SK-N-SH (cell line): ENCODE results near the gene ADCY6. TPM values are rescaled to one million over a fixed set of nuclear protein-coding genes. Genes with fewer than 3 reads are reported as not detected.

Experiments
- CTCF ChIA-PET: fragments of 300-600, 350-600 bp; formaldehyde crosslinking; extraction: SDS; loops from one replicate; lab custom pipeline; 2021; lab: Yijun Ruan, JAX
- POLR2A ChIA-PET: fragments of 350-600 bp; sonication (Branson Sonifier 250); formaldehyde crosslinking; extraction: SDS; loops from one replicate; lab custom pipeline; 2020; ENCODE audit warnings: antibody characterized with exemption, inconsistent platforms; lab: Yijun Ruan, JAX
- DNase-seq: peaks from one replicate; pipeline ENCODE4 v3.0.0; 2012
- H2AFZ ChIP-seq: fragments of 200-600 bp; sonication (generic); 2 replicates; pipeline ENCODE4 v1.8.1; 2016; ENCODE audit warnings: antibody characterized with exemption, mild to moderate bottlenecking, low read depth
- H3F3A ChIP-seq: fragments of 200-600 bp; sonication (generic); replicated peaks from 2 replicates; pipeline ENCODE3; 2016; ENCODE audit warnings: antibody characterized with exemption, mild to moderate bottlenecking; ENCODE audit not compliant: insufficient read depth
- H3K27ac ChIP-seq, 2 experiments: fragments of 200-500 bp in 1 of 2; fragments of 200-600 bp in 1 of 2; sonication (Bioruptor generic) in 1 of 2; sonication (generic), shearing (Covaris generic) in 1 of 2; 2 replicates each; pipeline versions ENCODE4 v1.5.1 to v1.6.1; 2014 to 2016; ENCODE audit warnings: low read depth in 2 of 2, inconsistent platforms in 1 of 2, low read length in 1 of 2, mild to moderate bottlenecking in 1 of 2, mixed read lengths in 1 of 2
- H3K27me3 ChIP-seq: fragments of 200-600 bp; sonication (generic), shearing (Covaris generic); 2 replicates; pipeline ENCODE4 v1.6.1; 2016; ENCODE audit warnings: mixed run types; ENCODE audit not compliant: insufficient read depth
- H3K36me3 ChIP-seq, 2 experiments: fragments of 200-500 bp in 1 of 2; fragments of 200-600 bp in 1 of 2; sonication (Bioruptor generic) in 1 of 2; sonication (generic) in 1 of 2; replicated peaks in 1 of 2; 2 replicates each; pipeline versions ENCODE3 to v1.5.1; 2014 to 2016; ENCODE audit warnings: low read length in 1 of 2, mild to moderate bottlenecking in 1 of 2; ENCODE audit not compliant: insufficient read depth in 2 of 2, control insufficient read depth in 1 of 2
- H3K4me1 ChIP-seq, 2 experiments: fragments of 200-500 bp in 1 of 2; fragments of 200-600 bp in 1 of 2; sonication (Bioruptor generic) in 1 of 2; sonication (generic), shearing (Covaris generic) in 1 of 2; 2 replicates each; pipeline versions ENCODE4 v1.5.1 to v1.6.1; 2014 to 2016; ENCODE audit warnings: low read depth in 1 of 2, low read length in 1 of 2, mixed run types in 1 of 2; ENCODE audit not compliant: insufficient read depth in 2 of 2, control insufficient read depth in 1 of 2
- H3K4me2 ChIP-seq: fragments of 200-600 bp; sonication (generic), shearing (Covaris generic); 2 replicates; pipeline ENCODE4 v1.6.1; 2017; ENCODE audit warnings: mixed run types
- H3K4me3 ChIP-seq, 2 experiments: fragments of 200-500 bp in 1 of 2; fragments of 200-600 bp in 1 of 2; sonication (Bioruptor generic) in 1 of 2; sonication (generic), shearing (Covaris generic) in 1 of 2; 2 replicates each; pipeline versions ENCODE4 v1.5.1 to v1.8.1; 2014 to 2016; ENCODE audit warnings: low read depth in 2 of 2, inconsistent platforms in 1 of 2, low read length in 1 of 2, mild to moderate bottlenecking in 1 of 2, mixed read lengths in 1 of 2, moderate library complexity in 1 of 2
- H3K79me2 ChIP-seq: fragments of 200-600 bp; sonication (generic); 2 replicates; pipeline ENCODE4 v1.8.1; 2017; ENCODE audit warnings: mild to moderate bottlenecking; ENCODE audit not compliant: insufficient read depth
- H3K9ac ChIP-seq: fragments of 200-600 bp; sonication (generic); 2 replicates; pipeline ENCODE4 v1.6.1; 2017; ENCODE audit warnings: mixed run types
- H3K9me2 ChIP-seq: fragments of 200-600 bp; sonication (generic); 2 replicates; pipeline ENCODE4 v1.6.1; 2017; ENCODE audit warnings: mixed run types
- H3K9me3 ChIP-seq: fragments of 200-600 bp; sonication (generic); 2 replicates; pipeline ENCODE4 v1.6.1; 2017; ENCODE audit warnings: mixed run types, mild to moderate bottlenecking, moderate library complexity
- H4K20me1 ChIP-seq: fragments of 200-600 bp; sonication (generic); 2 replicates; pipeline ENCODE4 v1.6.1; 2017; ENCODE audit warnings: mild to moderate bottlenecking, mixed run types; ENCODE audit not compliant: insufficient read depth
- EZH2phosphoT487 ChIP-seq: fragments of 200-600 bp; sonication (generic); IDR thresholded peaks from 2 replicates; pipeline ENCODE4 v1.6.1; 2017; ENCODE audit warnings: low read depth, mixed run types, mild to moderate bottlenecking, antibody characterized with exemption, moderate library complexity, borderline replicate concordance
- FOSL2 ChIP-seq: IDR thresholded peaks from 2 replicates; pipeline ENCODE4 v1.4.0; 2012; ENCODE audit warnings: low read depth, mild to moderate bottlenecking, moderate library complexity, borderline replicate concordance
- FOXM1 ChIP-seq: IDR thresholded peaks from 2 replicates; pipeline ENCODE4 v1.4.0; 2012; ENCODE audit warnings: low read depth, mild to moderate bottlenecking
- GABPA ChIP-seq: IDR thresholded peaks from 2 replicates; pipeline ENCODE4 v1.4.0; 2012; ENCODE audit warnings: low read depth, mild to moderate bottlenecking
- JUND ChIP-seq: IDR thresholded peaks from 2 replicates; pipeline ENCODE4 v1.4.0; 2012
- MEF2A ChIP-seq: IDR thresholded peaks from 2 replicates; pipeline ENCODE4 v1.4.0; 2012; ENCODE audit warnings: low read depth, borderline replicate concordance
- MXI1 ChIP-seq: IDR thresholded peaks from 2 replicates; pipeline ENCODE4 v1.6.1; 2012; ENCODE audit warnings: mild to moderate bottlenecking, low read depth, low read length, improper control_type of control experiment
- POLR2AphosphoS5 ChIP-seq: IDR thresholded peaks from 2 replicates; pipeline ENCODE4 v1.6.1; 2012; ENCODE audit warnings: low read depth, low read length
- RCOR1 ChIP-seq: fragments of 150-350 bp; IDR thresholded peaks from 2 replicates; pipeline ENCODE4 v1.6.1; 2017; ENCODE audit warnings: antibody characterized with exemption, low read length
- SIN3A ChIP-seq: IDR thresholded peaks from 2 replicates; pipeline ENCODE4 v1.6.1; 2012; ENCODE audit warnings: low read depth, mild to moderate bottlenecking, low read length, moderate library complexity, borderline replicate concordance
- TAF1 ChIP-seq: IDR thresholded peaks from 2 replicates; pipeline ENCODE4 v1.6.1; 2012; ENCODE audit warnings: low read depth, mild to moderate bottlenecking, low read length, moderate library complexity, borderline replicate concordance
- TEAD4 ChIP-seq: IDR thresholded peaks from 2 replicates; pipeline ENCODE4 v1.4.0; 2012; ENCODE audit warnings: mild to moderate bottlenecking, borderline replicate concordance; ENCODE audit not compliant: insufficient read depth
- WGBS: methylation state at CpG from one replicate; pipeline ENCODE4 v1.1.6; 2017; ENCODE audit warnings: low lambda C conversion rate; 5-methylcytosine and 5-hydroxymethylcytosine counted together
- polyA plus RNA-seq, 3 experiments: library from polyadenylated mRNA; depleted of rRNA; stranded (reverse); fragments of >200 nt; gene quantifications; 2 replicates each; pipeline ENCODE4 v1.2.3, GENCODE V29; 2012
- TF ChIP-seq, protein P1 (sequence below): IDR thresholded peaks from 2 replicates; pipeline ENCODE4 v1.4.0; 2012; ENCODE audit warnings: low read depth, borderline replicate concordance
- TF ChIP-seq, protein P2 (sequence below): IDR thresholded peaks from 2 replicates; pipeline ENCODE4; 2012
- TF ChIP-seq, protein P3 (sequence below): IDR thresholded peaks from 2 replicates; pipeline ENCODE4 v1.6.1; 2012; ENCODE audit warnings: mild to moderate bottlenecking, low read depth, low read length, moderate library complexity
- TF ChIP-seq, protein P4 (sequence below): IDR thresholded peaks from 2 replicates; pipeline ENCODE4 v1.4.0; 2012; ENCODE audit warnings: low read depth
- TF ChIP-seq, protein P5 (sequence below): fragments of 150-350 bp; IDR thresholded peaks from 2 replicates; pipeline ENCODE4 v1.6.1; 2016; ENCODE audit warnings: mild to moderate bottlenecking, low read depth, low read length

The ADCY6 gene
- polyA plus RNA-seq, 1 of the 3 experiments (the other 2 are of a cell fraction) = 36.0 TPM

DNA sequence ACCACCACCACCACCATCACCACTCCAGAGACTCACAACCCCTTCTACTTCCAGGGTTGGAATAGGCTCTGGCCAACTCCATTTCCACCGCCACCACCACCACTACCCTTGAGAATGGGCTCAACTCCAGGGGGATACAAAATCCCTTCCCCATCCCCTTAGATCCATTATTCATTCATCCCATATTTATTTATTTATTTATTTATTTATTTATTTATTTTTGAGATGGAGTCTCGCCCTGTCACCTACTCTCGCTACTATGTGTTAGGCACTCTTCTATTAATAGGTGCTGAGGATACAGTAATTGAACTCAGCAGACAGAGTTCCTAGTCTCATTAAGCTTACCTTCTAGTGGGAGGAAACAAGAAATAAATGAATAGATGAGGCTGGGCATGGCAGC lies 4.8 kb upstream of the ADCY6 start:
- H3K27me3 ChIP-seq = no peaks in the 10 kb centered on the region
- H2AFZ ChIP-seq = no peak overlapping the region
- ChIA-PET POLR2A (no interaction called here), CTCF (interaction anchor here (1.2 to 15.6 kb wide), 8 partner anchors 12 to 250 kb away, joined by 3 to 234 read pairs (median 8); no protein-coding TSS in a partner anchor)
- WGBS = 96% methylated on average over 3 of the region's 3 CpGs
- no peaks in the 10 kb centered on the region for H3K36me3 ChIP-seq
- no peaks in the 10 kb centered on the region for H3F3A ChIP-seq
- TF ChIP-seq EZH2phosphoT487 (no peak), FOSL2 (no peak), GABPA (no peak), TEAD4 (no peak), TAF1 (no peak), POLR2AphosphoS5 (no peak), RCOR1 (no peak), JUND (no peak), FOXM1 (no peak), SIN3A (no peak), MEF2A (no peak), MXI1 (no peak)
- TF ChIP-seq, protein P1, sequence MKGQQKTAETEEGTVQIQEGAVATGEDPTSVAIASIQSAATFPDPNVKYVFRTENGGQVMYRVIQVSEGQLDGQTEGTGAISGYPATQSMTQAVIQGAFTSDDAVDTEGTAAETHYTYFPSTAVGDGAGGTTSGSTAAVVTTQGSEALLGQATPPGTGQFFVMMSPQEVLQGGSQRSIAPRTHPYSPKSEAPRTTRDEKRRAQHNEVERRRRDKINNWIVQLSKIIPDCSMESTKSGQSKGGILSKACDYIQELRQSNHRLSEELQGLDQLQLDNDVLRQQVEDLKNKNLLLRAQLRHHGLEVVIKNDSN = no peak
- TF ChIP-seq, protein P2, sequence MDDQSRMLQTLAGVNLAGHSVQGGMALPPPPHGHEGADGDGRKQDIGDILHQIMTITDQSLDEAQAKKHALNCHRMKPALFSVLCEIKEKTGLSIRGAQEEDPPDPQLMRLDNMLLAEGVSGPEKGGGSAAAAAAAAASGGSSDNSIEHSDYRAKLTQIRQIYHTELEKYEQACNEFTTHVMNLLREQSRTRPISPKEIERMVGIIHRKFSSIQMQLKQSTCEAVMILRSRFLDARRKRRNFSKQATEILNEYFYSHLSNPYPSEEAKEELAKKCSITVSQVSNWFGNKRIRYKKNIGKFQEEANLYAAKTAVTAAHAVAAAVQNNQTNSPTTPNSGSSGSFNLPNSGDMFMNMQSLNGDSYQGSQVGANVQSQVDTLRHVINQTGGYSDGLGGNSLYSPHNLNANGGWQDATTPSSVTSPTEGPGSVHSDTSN = no peak
- TF ChIP-seq, protein P3, sequence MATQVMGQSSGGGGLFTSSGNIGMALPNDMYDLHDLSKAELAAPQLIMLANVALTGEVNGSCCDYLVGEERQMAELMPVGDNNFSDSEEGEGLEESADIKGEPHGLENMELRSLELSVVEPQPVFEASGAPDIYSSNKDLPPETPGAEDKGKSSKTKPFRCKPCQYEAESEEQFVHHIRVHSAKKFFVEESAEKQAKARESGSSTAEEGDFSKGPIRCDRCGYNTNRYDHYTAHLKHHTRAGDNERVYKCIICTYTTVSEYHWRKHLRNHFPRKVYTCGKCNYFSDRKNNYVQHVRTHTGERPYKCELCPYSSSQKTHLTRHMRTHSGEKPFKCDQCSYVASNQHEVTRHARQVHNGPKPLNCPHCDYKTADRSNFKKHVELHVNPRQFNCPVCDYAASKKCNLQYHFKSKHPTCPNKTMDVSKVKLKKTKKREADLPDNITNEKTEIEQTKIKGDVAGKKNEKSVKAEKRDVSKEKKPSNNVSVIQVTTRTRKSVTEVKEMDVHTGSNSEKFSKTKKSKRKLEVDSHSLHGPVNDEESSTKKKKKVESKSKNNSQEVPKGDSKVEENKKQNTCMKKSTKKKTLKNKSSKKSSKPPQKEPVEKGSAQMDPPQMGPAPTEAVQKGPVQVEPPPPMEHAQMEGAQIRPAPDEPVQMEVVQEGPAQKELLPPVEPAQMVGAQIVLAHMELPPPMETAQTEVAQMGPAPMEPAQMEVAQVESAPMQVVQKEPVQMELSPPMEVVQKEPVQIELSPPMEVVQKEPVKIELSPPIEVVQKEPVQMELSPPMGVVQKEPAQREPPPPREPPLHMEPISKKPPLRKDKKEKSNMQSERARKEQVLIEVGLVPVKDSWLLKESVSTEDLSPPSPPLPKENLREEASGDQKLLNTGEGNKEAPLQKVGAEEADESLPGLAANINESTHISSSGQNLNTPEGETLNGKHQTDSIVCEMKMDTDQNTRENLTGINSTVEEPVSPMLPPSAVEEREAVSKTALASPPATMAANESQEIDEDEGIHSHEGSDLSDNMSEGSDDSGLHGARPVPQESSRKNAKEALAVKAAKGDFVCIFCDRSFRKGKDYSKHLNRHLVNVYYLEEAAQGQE = no peak
- TF ChIP-seq, protein P4, sequence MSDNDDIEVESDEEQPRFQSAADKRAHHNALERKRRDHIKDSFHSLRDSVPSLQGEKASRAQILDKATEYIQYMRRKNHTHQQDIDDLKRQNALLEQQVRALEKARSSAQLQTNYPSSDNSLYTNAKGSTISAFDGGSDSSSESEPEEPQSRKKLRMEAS = no peak
- TF ChIP-seq, protein P5, sequence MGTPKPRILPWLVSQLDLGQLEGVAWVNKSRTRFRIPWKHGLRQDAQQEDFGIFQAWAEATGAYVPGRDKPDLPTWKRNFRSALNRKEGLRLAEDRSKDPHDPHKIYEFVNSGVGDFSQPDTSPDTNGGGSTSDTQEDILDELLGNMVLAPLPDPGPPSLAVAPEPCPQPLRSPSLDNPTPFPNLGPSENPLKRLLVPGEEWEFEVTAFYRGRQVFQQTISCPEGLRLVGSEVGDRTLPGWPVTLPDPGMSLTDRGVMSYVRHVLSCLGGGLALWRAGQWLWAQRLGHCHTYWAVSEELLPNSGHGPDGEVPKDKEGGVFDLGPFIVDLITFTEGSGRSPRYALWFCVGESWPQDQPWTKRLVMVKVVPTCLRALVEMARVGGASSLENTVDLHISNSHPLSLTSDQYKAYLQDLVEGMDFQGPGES = no peak
- H3K79me2 ChIP-seq = no peaks in the 10 kb centered on the region
- no peak overlapping the region for H3K4me2 ChIP-seq
- no peak overlapping the region for H3K9ac ChIP-seq
- H3K9me2 ChIP-seq = no peaks in the 10 kb centered on the region
- H3K9me3 ChIP-seq = no peaks in the 10 kb centered on the region
- no peak for DNase-seq
- H3K4me1 ChIP-seq = peaks cover 0 to 6% of the 10 kb centered on the region in 2 experiments; a peak in 1 of 4 replicates
- no peak overlapping the region for H3K4me3 ChIP-seq
- no peak overlapping the region for H3K27ac ChIP-seq
- H4K20me1 ChIP-seq = no peaks in the 10 kb centered on the region
